H1 (cell line): ENCODE data around the gene GAS2. TPM values are rescaled to one million over a fixed set of nuclear protein-coding genes. Genes with fewer than 3 reads are reported as not detected.
A peak's percentile ranks its signal among the peaks of the same experiment; 100 is the strongest.

Source experiments
- ASH2L ChIP-seq: fragments of 200-600, 300-600 bp; sonication (generic); IDR thresholded peaks from one replicate; pipeline ENCODE4 v1.7.1; 2017; ENCODE audit warnings: low read length
- ATF2 ChIP-seq: IDR thresholded peaks from 2 replicates; pipeline ENCODE4 v1.6.1; 2012; ENCODE audit warnings: low read length, inconsistent platforms
- BCL11A ChIP-seq, 2 experiments: IDR thresholded peaks; one replicate each; pipeline ENCODE4 v1.6.1; 2011; ENCODE audit warnings: low read depth in 2 of 2, low read length in 2 of 2, mild to moderate bottlenecking in 2 of 2
- CBX8 ChIP-seq: fragments of 300-800, 300-1000 bp; sonication (generic); IDR thresholded peaks from 2 replicates; pipeline ENCODE4 v1.7.1; 2016; ENCODE audit warnings: low read depth, low read length, borderline replicate concordance
- CHD1 ChIP-seq: IDR thresholded peaks from 2 replicates; pipeline ENCODE4 v1.6.1; 2012; ENCODE audit warnings: low read depth, low read length, improper control_type of control experiment
- CREB1 ChIP-seq: IDR thresholded peaks from 2 replicates; pipeline ENCODE4 v1.6.1; 2012; ENCODE audit warnings: inconsistent platforms
- FOSL1 ChIP-seq: IDR thresholded peaks from 2 replicates; pipeline ENCODE4 v1.6.1; 2011; ENCODE audit warnings: mild to moderate bottlenecking, low read depth, low read length, moderate library complexity; ENCODE audit not compliant: insufficient read depth
- GTF2F1 ChIP-seq: IDR thresholded peaks from 2 replicates; pipeline ENCODE4 v1.6.1; 2012; ENCODE audit warnings: low read depth, low read length, improper control_type of control experiment, borderline replicate concordance
- JUN ChIP-seq: IDR thresholded peaks from 2 replicates; pipeline ENCODE4 v1.6.1; 2011; ENCODE audit warnings: low read depth, mild to moderate bottlenecking, improper control_type of control experiment, low read length
- KDM4A ChIP-seq: IDR thresholded peaks from one replicate; pipeline ENCODE4 v1.7.1; 2012; ENCODE audit warnings: low read depth, mild to moderate bottlenecking, moderate library complexity, low read length, inconsistent platforms; ENCODE audit not compliant: severe bottlenecking
- MAFK ChIP-seq: IDR thresholded peaks from 2 replicates; pipeline ENCODE4 v1.6.1; 2012; ENCODE audit warnings: low read depth, mild to moderate bottlenecking, improper control_type of control experiment, low read length
- POLR2AphosphoS5 ChIP-seq: IDR thresholded peaks from 2 replicates; pipeline ENCODE4 v1.6.1; 2011; ENCODE audit warnings: low read depth, low read length
- RXRA ChIP-seq: IDR thresholded peaks from 2 replicates; pipeline ENCODE4 v1.6.1; 2011; ENCODE audit warnings: low read depth, mild to moderate bottlenecking, low read length, moderate library complexity; ENCODE audit not compliant: insufficient read depth
- SAP30 ChIP-seq: fragments of 300-600 bp; sonication (generic); IDR thresholded peaks from 2 replicates; pipeline ENCODE4 v1.7.1; 2012; ENCODE audit warnings: low read length, moderate library complexity, mild to moderate bottlenecking, inconsistent platforms; ENCODE audit not compliant: insufficient read depth, insufficient replicate concordance
- SRF ChIP-seq: IDR thresholded peaks from 2 replicates; pipeline ENCODE4 v1.6.1; 2011; ENCODE audit warnings: mild to moderate bottlenecking, low read depth, low read length, moderate library complexity
- polyA plus RNA-seq, 7 experiments: library from polyadenylated mRNA; depleted of rRNA in 3 of 7; stranded (reverse) in 5 of 7; unstranded in 2 of 7; fragments of >200 nt in 5 of 7; fragments of 200-250 nt in 2 of 7; gene quantifications; 1 replicate in 5 of 7; 2 replicates in 1 of 7; 4 replicates in 1 of 7; pipeline versions ENCODE4 v1.2.1 to v1.2.3, GENCODE V29; 2011 to 2013; ENCODE audit warnings: missing spikeins in 2 of 7, mixed read lengths in 2 of 7
- total RNA-seq: library from RNA; stranded (reverse); fragmentation: NEBNext Ultra II Directional; extraction: Animal tissue kit (Norgen Biotek cat#: 25700); gene quantifications from 2 replicates; pipeline ENCODE4 v1.2.1, GENCODE V29; 2021
- TF ChIP-seq, protein P1 (sequence below): IDR thresholded peaks from 2 replicates; pipeline ENCODE4 v1.6.1; 2011; ENCODE audit warnings: low read depth, mild to moderate bottlenecking, low read length; ENCODE audit not compliant: insufficient read depth
- TF ChIP-seq, protein P2 (sequence below): IDR thresholded peaks from 2 replicates; pipeline ENCODE4 v1.6.1; 2012; ENCODE audit warnings: inconsistent platforms
- TF ChIP-seq, protein P3 (sequence below): IDR thresholded peaks from 2 replicates; pipeline ENCODE4 v1.6.1; 2012; ENCODE audit warnings: inconsistent platforms

Gene GAS2
- total and polyA plus RNA-seq, 2 of the 8 experiments (the other 6 are each of a cell fraction or from before 2014, with no cell fraction given) = 0.70 to 1.7 TPM

- no peak for TF ChIP-seq SRF
- TF ChIP-seq CHD1 = no peak
- no peak for TF ChIP-seq FOSL1
- TF ChIP-seq POLR2AphosphoS5 = peak; percentile 89
- peak; percentile 87 for TF ChIP-seq KDM4A
- no peak for TF ChIP-seq MAFK
- no peak for TF ChIP-seq CBX8
- TF ChIP-seq ATF2 = peak; percentile 6; the same call in 1 of the 2 replicates
- TF ChIP-seq ASH2L = peak; percentile 76
- no peak for TF ChIP-seq BCL11A (IDR thresholded peaks at IDR 0.05; ENCODE audit: low read depth in 2 of 2, low read length in 2 of 2)
- TF ChIP-seq GTF2F1 = no peak; the same call in 1 of the 2 replicates
- peak; percentile 4 for TF ChIP-seq SAP30
- TF ChIP-seq RXRA = no peak
- TF ChIP-seq, protein P1, sequence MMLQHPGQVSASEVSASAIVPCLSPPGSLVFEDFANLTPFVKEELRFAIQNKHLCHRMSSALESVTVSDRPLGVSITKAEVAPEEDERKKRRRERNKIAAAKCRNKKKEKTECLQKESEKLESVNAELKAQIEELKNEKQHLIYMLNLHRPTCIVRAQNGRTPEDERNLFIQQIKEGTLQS = no peak
- TF ChIP-seq, protein P2, sequence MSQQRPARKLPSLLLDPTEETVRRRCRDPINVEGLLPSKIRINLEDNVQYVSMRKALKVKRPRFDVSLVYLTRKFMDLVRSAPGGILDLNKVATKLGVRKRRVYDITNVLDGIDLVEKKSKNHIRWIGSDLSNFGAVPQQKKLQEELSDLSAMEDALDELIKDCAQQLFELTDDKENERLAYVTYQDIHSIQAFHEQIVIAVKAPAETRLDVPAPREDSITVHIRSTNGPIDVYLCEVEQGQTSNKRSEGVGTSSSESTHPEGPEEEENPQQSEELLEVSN = peak; percentile 77; the same call in 1 of the 2 replicates
- TF ChIP-seq, protein P3, sequence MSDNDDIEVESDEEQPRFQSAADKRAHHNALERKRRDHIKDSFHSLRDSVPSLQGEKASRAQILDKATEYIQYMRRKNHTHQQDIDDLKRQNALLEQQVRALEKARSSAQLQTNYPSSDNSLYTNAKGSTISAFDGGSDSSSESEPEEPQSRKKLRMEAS = peak; percentile 82
- peak; percentile 85 for TF ChIP-seq CREB1
- no peak for TF ChIP-seq JUN
- TF ChIP-seq, all 59 proteins: peak for 22
Observed at GRCh38 chr11:22625448-22626287, 40.7 kb upstream of the GAS2 start, which contains the start of gene FANCF (continued).
